Neural crest cell (in vitro differentiated cells): ENCODE data around the gene FKBP10. TPM values are rescaled to one million over a fixed set of nuclear protein-coding genes. Genes with fewer than 3 reads are reported as not detected.
A peak's percentile ranks its signal among the peaks of the same experiment; 100 is the strongest.

Experiments used
- DNase-seq: peaks from one replicate; pipeline ENCODE4 v3.0.0; 2021; ENCODE audit warnings: low read depth, mixed read lengths, low spot score
- H3K27ac Mint-ChIP-seq: one replicate; pipeline ENCODE4 v1.8.0; 2021; ENCODE audit warnings: mild to moderate bottlenecking, mixed read lengths; ENCODE audit not compliant: unreplicated experiment
- H3K27me3 Mint-ChIP-seq: 2 replicates; pipeline ENCODE4 v1.8.0; 2021; ENCODE audit warnings: low read depth, mild to moderate bottlenecking, mixed read lengths
- H3K36me3 Mint-ChIP-seq: 2 replicates; pipeline ENCODE4 v1.8.0; 2021; ENCODE audit warnings: low read depth, mild to moderate bottlenecking, mixed read lengths
- H3K4me1 Mint-ChIP-seq: 2 replicates; pipeline ENCODE4 v1.8.0; 2021; ENCODE audit warnings: mixed read lengths
- H3K4me3 Mint-ChIP-seq: one replicate; pipeline ENCODE4 v1.8.0; 2021; ENCODE audit warnings: mild to moderate bottlenecking, mixed read lengths
- H3K9me3 Mint-ChIP-seq: 2 replicates; pipeline ENCODE4 v1.8.0; 2021; ENCODE audit warnings: mixed read lengths
- CTCF ChIP-seq: fragments of 200-600 bp; sonication (generic); conservative IDR thresholded peaks from 2 replicates; pipeline ENCODE4 v1.5.0; 2021; ENCODE audit warnings: antibody characterized with exemption, mild to moderate bottlenecking
- total RNA-seq: library from RNA; stranded (reverse); gene quantifications from 2 replicates; pipeline ENCODE4 v1.2.1, GENCODE V29; 2021

Gene FKBP10
- total RNA-seq, 1 donor from 2014 or later: 262 TPM

GRCh38 chr17:41814195-41814594, 1.4 kb downstream of the FKBP10 start:
- DNase-seq: no peak
- no peak for TF ChIP-seq CTCF
- H3K27ac Mint-ChIP-seq: peak overlapping the region; percentile 88
- H3K4me3 Mint-ChIP-seq: peak overlapping the region; percentile 100
- H3K36me3 Mint-ChIP-seq: peaks cover 11% of the 10 kb centered on the region
- no peaks in the 10 kb centered on the region for H3K9me3 Mint-ChIP-seq
- peaks cover 38% of the 10 kb centered on the region for H3K4me1 Mint-ChIP-seq
- no peaks in the 10 kb centered on the region for H3K27me3 Mint-ChIP-seq

GRCh38 chr17:41816637-41817320, 4.0 kb downstream of the FKBP10 start:
- DNase-seq: no peak
- TF ChIP-seq CTCF: no peak
- Mint-ChIP-seq H3K9me3 (no peaks in the 10 kb centered on the region), H3K4me3 (peak overlapping the region; percentile 66), H3K4me1 (peaks cover 24% of the 10 kb centered on the region), H3K27me3 (no peaks in the 10 kb centered on the region), H3K27ac (peak overlapping the region; percentile 57), H3K36me3 (peaks cover 8% of the 10 kb centered on the region)

- Mint-ChIP-seq H3K9me3 (no peaks in the 10 kb centered on the region), H3K4me1 (peaks cover 29% of the 10 kb centered on the region), H3K36me3 (peaks cover 8% of the 10 kb centered on the region), H3K27me3 (no peaks in the 10 kb centered on the region), H3K4me3 (peak overlapping the region; percentile 61), H3K27ac (no peak overlapping the region)
- no peak for DNase-seq
- TF ChIP-seq CTCF: no peak
Observed at GRCh38 chr17:41818024-41818423, 5.2 kb downstream of the FKBP10 start.

GRCh38 chr17:41821776-41822175, 9.0 kb downstream of the FKBP10 start:
- H3K4me3 Mint-ChIP-seq: no peak overlapping the region
- peaks cover 6% of the 10 kb centered on the region for H3K36me3 Mint-ChIP-seq
- H3K9me3 Mint-ChIP-seq: no peaks in the 10 kb centered on the region
- no peak for TF ChIP-seq CTCF
- H3K27ac Mint-ChIP-seq: peak overlapping the region; percentile 86
- no peak for DNase-seq
- H3K27me3 Mint-ChIP-seq: no peaks in the 10 kb centered on the region
- peaks cover 24% of the 10 kb centered on the region for H3K4me1 Mint-ChIP-seq

GRCh38 chr17:41822216-41823140, 9.7 kb downstream of the FKBP10 start:
- no peak for TF ChIP-seq CTCF
- Mint-ChIP-seq H3K4me1 (peaks cover 24% of the 10 kb centered on the region), H3K27me3 (no peaks in the 10 kb centered on the region), H3K4me3 (peak overlapping the region; percentile 66), H3K27ac (peak overlapping the region; percentile 86), H3K36me3 (peaks cover 4% of the 10 kb centered on the region), H3K9me3 (no peaks in the 10 kb centered on the region)
- DNase-seq: no peak
